H1 (cell line): ENCODE results near the gene AXIN2. TPM values are rescaled to one million over a fixed set of nuclear protein-coding genes. Genes with fewer than 3 reads are reported as not detected.
A peak's percentile ranks its signal among the peaks of the same experiment; 100 is the strongest.

ENCODE experiments used
- ASH2L ChIP-seq: fragments of 200-600, 300-600 bp; sonication (generic); IDR thresholded peaks from one replicate; pipeline ENCODE4 v1.7.1; 2017; ENCODE audit warnings: low read length
- CBX5 ChIP-seq: fragments of 300-800, 300-1000 bp; sonication (generic); IDR thresholded peaks from 2 replicates; pipeline ENCODE4 v1.7.1; 2016; ENCODE audit warnings: antibody characterized with exemption, low read length, low read depth
- CHD1 ChIP-seq: IDR thresholded peaks from 2 replicates; pipeline ENCODE4 v1.6.1; 2012; ENCODE audit warnings: low read depth, low read length, improper control_type of control experiment
- PHF8 ChIP-seq: fragments of 200-600 bp; sonication (generic); conservative IDR thresholded peaks from 2 replicates; pipeline ENCODE4 v1.7.1; 2012; ENCODE audit warnings: low read depth, mild to moderate bottlenecking, inconsistent platforms, low read length, moderate library complexity
- RAD21 ChIP-seq, 2 experiments: IDR thresholded peaks in 1 of 2; conservative IDR thresholded peaks in 1 of 2; 2 replicates each; pipeline ENCODE4 v1.6.1; 2011; ENCODE audit warnings: low read depth in 2 of 2, low read length in 2 of 2, improper control_type of control experiment in 1 of 2, inconsistent platforms in 1 of 2, mild to moderate bottlenecking in 1 of 2, moderate library complexity in 1 of 2
- RXRA ChIP-seq: IDR thresholded peaks from 2 replicates; pipeline ENCODE4 v1.6.1; 2011; ENCODE audit warnings: low read depth, mild to moderate bottlenecking, low read length, moderate library complexity; ENCODE audit not compliant: insufficient read depth
- SIN3A ChIP-seq, 2 experiments: IDR thresholded peaks in 1 of 2; conservative IDR thresholded peaks in 1 of 2; 2 replicates each; pipeline ENCODE4 v1.6.1; 2011 to 2012; ENCODE audit warnings: low read length in 2 of 2, improper control_type of control experiment in 1 of 2, low read depth in 1 of 2, mild to moderate bottlenecking in 1 of 2
- TAF1 ChIP-seq: IDR thresholded peaks from 2 replicates; pipeline ENCODE4 v1.6.1; 2011; ENCODE audit warnings: mild to moderate bottlenecking, low read depth, low read length
- TAF7 ChIP-seq: optimal IDR thresholded peaks from 2 replicates; pipeline ENCODE3; 2011; ENCODE audit warnings: low read depth, mild to moderate bottlenecking, inconsistent platforms, low read length, moderate library complexity, borderline replicate concordance
- TCF12 ChIP-seq: IDR thresholded peaks from 2 replicates; pipeline ENCODE4 v1.6.1; 2011; ENCODE audit warnings: low read depth, mild to moderate bottlenecking, low read length
- polyA plus RNA-seq, 7 experiments: library from polyadenylated mRNA; depleted of rRNA in 3 of 7; stranded (reverse) in 5 of 7; unstranded in 2 of 7; fragments of >200 nt in 5 of 7; fragments of 200-250 nt in 2 of 7; gene quantifications; 1 replicate in 5 of 7; 2 replicates in 1 of 7; 4 replicates in 1 of 7; pipeline versions ENCODE4 v1.2.1 to v1.2.3, GENCODE V29; 2011 to 2013; ENCODE audit warnings: missing spikeins in 2 of 7, mixed read lengths in 2 of 7
- total RNA-seq: library from RNA; stranded (reverse); fragmentation: NEBNext Ultra II Directional; extraction: Animal tissue kit (Norgen Biotek cat#: 25700); gene quantifications from 2 replicates; pipeline ENCODE4 v1.2.1, GENCODE V29; 2021
- TF ChIP-seq, protein P1 (sequence below): IDR thresholded peaks from 2 replicates; pipeline ENCODE4 v1.6.1; 2011; ENCODE audit warnings: low read length, improper control_type of control experiment

AXIN2 gene
- total and polyA plus RNA-seq, 2 of the 8 experiments (the other 6 are each of a cell fraction or from before 2014, with no cell fraction given): 17.7 to 33.4 TPM

DNA sequence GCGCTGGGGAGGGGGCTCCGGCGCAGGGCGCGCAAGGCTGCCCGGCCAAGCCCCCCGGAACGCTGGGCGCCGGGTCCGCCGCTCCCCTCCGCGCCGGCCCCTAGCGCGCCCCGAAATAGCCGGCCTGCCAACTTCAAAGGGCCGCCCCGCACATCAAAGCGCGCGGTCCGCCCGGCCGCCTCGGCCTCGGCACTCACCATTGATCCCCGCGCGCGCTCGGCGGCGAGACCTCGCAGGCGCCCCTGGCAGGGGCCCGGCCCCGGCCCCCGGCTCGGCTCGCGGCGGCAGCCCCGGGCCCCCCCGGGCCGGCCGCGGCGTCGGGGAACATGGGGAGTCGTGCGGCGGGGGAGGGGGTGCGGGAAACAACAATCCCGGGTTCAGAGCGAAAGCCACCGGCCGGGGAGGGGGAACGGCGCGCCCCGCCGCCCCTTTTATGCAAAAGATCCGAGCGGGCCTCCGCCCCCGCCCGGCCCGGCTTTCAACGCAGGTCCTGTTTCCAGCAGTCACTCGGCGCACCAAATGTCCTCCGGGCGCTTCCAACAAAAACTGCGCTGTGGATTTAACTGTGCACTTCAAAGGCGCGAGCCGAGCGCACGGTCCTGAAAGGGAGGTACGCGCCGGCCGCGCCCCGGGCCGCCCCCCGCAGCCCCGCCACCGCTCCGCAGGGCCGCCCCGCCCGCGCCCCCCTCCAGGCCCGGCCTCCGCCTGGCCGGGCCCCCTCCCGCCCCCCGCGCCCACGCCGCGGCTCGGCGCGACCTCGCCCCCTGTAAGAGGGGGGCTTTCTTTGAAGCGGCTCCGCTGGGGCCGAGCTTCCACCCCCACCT lies 608 bp downstream of the AXIN2 start (continued):
- TF ChIP-seq CHD1 (no peak), TCF12 (0 out of 2 replicates have a peak, but pooled peaks have one; percentile 6), CBX5 (no peak), RXRA (no peak), TAF7 (no peak), SIN3A (conservative IDR thresholded peaks at IDR 0.05 in 1 of 2, IDR thresholded peaks at IDR 0.05 in 1 of 2; ENCODE audit: low read depth in 1 of 2, low read length in 2 of 2) (0 out of 4 replicates have a peak, but pooled peaks of 1 of the 2 experiments have one; percentile 27), ASH2L (peak; percentile 28), PHF8 (no peak; the same call in 1 of the 2 replicates), TAF1 (0 out of 2 replicates have a peak, but pooled peaks have one; percentile 37), RAD21 (IDR thresholded peaks at IDR 0.05 in 1 of 2, conservative IDR thresholded peaks at IDR 0.05 in 1 of 2; ENCODE audit: low read depth in 2 of 2, low read length in 2 of 2) (peak; percentile 25 to 32; a peak in 2 of 4 replicates)
- TF ChIP-seq, protein P1, sequence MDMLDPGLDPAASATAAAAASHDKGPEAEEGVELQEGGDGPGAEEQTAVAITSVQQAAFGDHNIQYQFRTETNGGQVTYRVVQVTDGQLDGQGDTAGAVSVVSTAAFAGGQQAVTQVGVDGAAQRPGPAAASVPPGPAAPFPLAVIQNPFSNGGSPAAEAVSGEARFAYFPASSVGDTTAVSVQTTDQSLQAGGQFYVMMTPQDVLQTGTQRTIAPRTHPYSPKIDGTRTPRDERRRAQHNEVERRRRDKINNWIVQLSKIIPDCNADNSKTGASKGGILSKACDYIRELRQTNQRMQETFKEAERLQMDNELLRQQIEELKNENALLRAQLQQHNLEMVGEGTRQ: no peak
